SK-N-SH (cell line): ENCODE data around the gene MINDY3.

Source experiments
- CTCF ChIP-seq: fragments of 200-600 bp; sonication (generic); IDR thresholded peaks from 2 replicates; pipeline ENCODE4 v1.6.1; 2017; ENCODE audit warnings: antibody characterized with exemption, mild to moderate bottlenecking, moderate library complexity
- ELF1 ChIP-seq: IDR thresholded peaks from 2 replicates; pipeline ENCODE4 v1.4.0; 2012
- EZH2phosphoT487 ChIP-seq: fragments of 200-600 bp; sonication (generic); IDR thresholded peaks from 2 replicates; pipeline ENCODE4 v1.6.1; 2017; ENCODE audit warnings: low read depth, mixed run types, mild to moderate bottlenecking, antibody characterized with exemption, moderate library complexity, borderline replicate concordance
- FOSL2 ChIP-seq: IDR thresholded peaks from 2 replicates; pipeline ENCODE4 v1.4.0; 2012; ENCODE audit warnings: low read depth, mild to moderate bottlenecking, moderate library complexity, borderline replicate concordance
- JUND ChIP-seq: IDR thresholded peaks from 2 replicates; pipeline ENCODE4 v1.4.0; 2012
- MAX ChIP-seq: IDR thresholded peaks from 2 replicates; pipeline ENCODE4 v1.4.0; 2012; ENCODE audit warnings: low read depth
- POLR2AphosphoS5 ChIP-seq: IDR thresholded peaks from 2 replicates; pipeline ENCODE4 v1.6.1; 2012; ENCODE audit warnings: low read depth, low read length
- RAD21 ChIP-seq: IDR thresholded peaks from 2 replicates; pipeline ENCODE4 v1.6.1; 2012; ENCODE audit warnings: mild to moderate bottlenecking, low read length
- SIN3A ChIP-seq: IDR thresholded peaks from 2 replicates; pipeline ENCODE4 v1.6.1; 2012; ENCODE audit warnings: low read depth, mild to moderate bottlenecking, low read length, moderate library complexity, borderline replicate concordance
- SMC3 ChIP-seq: IDR thresholded peaks from 2 replicates; pipeline ENCODE4 v1.6.1; 2012; ENCODE audit warnings: low read depth, low read length, improper control_type of control experiment
- USF1 ChIP-seq: IDR thresholded peaks from 2 replicates; pipeline ENCODE4 v1.4.0; 2012; ENCODE audit warnings: low read depth, borderline replicate concordance
- USF2 ChIP-seq: fragments of 150-350 bp; IDR thresholded peaks from 2 replicates; pipeline ENCODE4 v1.6.1; 2017; ENCODE audit warnings: antibody characterized with exemption, low read length, low read depth, borderline replicate concordance

GRCh38 chr10:15730341-15730740, 130.0 kb downstream of the MINDY3 start:
- TF ChIP-seq CTCF, result no peak
- no peak for TF ChIP-seq FOSL2
- TF ChIP-seq EZH2phosphoT487, result no peak
- no peak for TF ChIP-seq SIN3A
- TF ChIP-seq USF1, result no peak
- TF ChIP-seq POLR2AphosphoS5, result no peak
- TF ChIP-seq MAX, result no peak
- no peak for TF ChIP-seq RAD21
- TF ChIP-seq USF2, result no peak
- TF ChIP-seq JUND, result no peak
- no peak for TF ChIP-seq SMC3
- no peak for TF ChIP-seq ELF1
